DMS53 (cell line): ENCODE results near the gene USP8.

Experiments
- DNase-seq: peaks from one replicate; lab custom pipeline; 2025; lab: John Stamatoyannopoulos, UW

USP8 gene

GRCh38 chr15:50543556-50543955 is 119.4 kb downstream of the USP8 start:
- no peak for DNase-seq

- DNase-seq, result no peak
Observed at GRCh38 chr15:50544368-50544767, 120.2 kb downstream of the USP8 start.

GRCh38 chr15:50546566-50546965 is 122.4 kb downstream of the USP8 start, which contains the start of gene USP50:
Gene USP50, minus strand, starts transcription at chr15:50546666. Its CDS starts 141 bp downstream, at chr15:50546525.
- DNase-seq, result no peak

GRCh38 chr15:50549326-50549725 is 125.1 kb downstream of the USP8 start:
- no peak for DNase-seq

- DNase-seq, result no peak
Observed at GRCh38 chr15:50552238-50552637, 128.0 kb downstream of the USP8 start.

GRCh38 chr15:50556642-50557371 is 132.6 kb downstream of the USP8 start:
- no peak for DNase-seq

GRCh38 chr15:50558012-50558411 is 133.8 kb downstream of the USP8 start:
- DNase-seq, result no peak

GRCh38 chr15:50562735-50563640 is 138.8 kb downstream of the USP8 start:
- DNase-seq, result no peak

- no peak for DNase-seq
Observed at GRCh38 chr15:50563756-50564155, 139.6 kb downstream of the USP8 start.
